Measurements from ENCODE around the gene CC2D2B.
A peak's percentile ranks its signal among the peaks of the same experiment; 100 is the strongest.

GRCh38 chr10:96017191-96017687 lies 109.5 kb downstream of the CC2D2B start:
- TF ChIP-seq POLR2AphosphoS5 (IDR thresholded peaks at IDR 0.05) (peak; percentile 31 to 82 (median 56)), EP300 (IDR thresholded peaks at IDR 0.05; ENCODE audit: low read depth) (no peak)
